BLaER1 (cell line): ENCODE data around the gene FOXC2.
A peak's percentile ranks its signal among the peaks of the same experiment; 100 is the strongest.

Experiments used
- H3K27ac ChIP-seq: shearing (Covaris generic); formaldehyde crosslinking; 2 replicates; pipeline ENCODE4 v1.8.1; 2022
- H3K27me3 ChIP-seq: shearing (Covaris generic); formaldehyde crosslinking; 2 replicates; pipeline ENCODE4 v1.8.1; 2022
- H3K36me3 ChIP-seq: shearing (Covaris generic); formaldehyde crosslinking; 2 replicates; pipeline ENCODE4 v1.8.1; 2022
- H3K4me1 ChIP-seq: shearing (Covaris generic); formaldehyde crosslinking; 2 replicates; pipeline ENCODE4 v1.8.1; 2022
- H3K4me2 ChIP-seq: shearing (Covaris generic); formaldehyde crosslinking; 2 replicates; pipeline ENCODE4 v1.8.1; 2022
- H3K4me3 ChIP-seq: shearing (Covaris generic); formaldehyde crosslinking; 2 replicates; pipeline ENCODE4 v1.8.1; 2022
- H3K9ac ChIP-seq: shearing (Covaris generic); formaldehyde crosslinking; 2 replicates; pipeline ENCODE4 v1.8.1; 2022
- H3K9me3 ChIP-seq: shearing (Covaris generic); formaldehyde crosslinking; 2 replicates; pipeline ENCODE4 v1.8.1; 2022
- H4K20me1 ChIP-seq: shearing (Covaris generic); formaldehyde crosslinking; 2 replicates; pipeline ENCODE4 v1.8.1; 2022
- Cebpa-rat ChIP-seq: shearing (Covaris generic); IDR thresholded peaks from 2 replicates; pipeline ENCODE4 v1.8.1; 2022

Gene FOXC2

GRCh38 chr16:86566601-86566965 is at the start of gene FOXC2:
FOXC2 (plus strand) TSS chr16:86566829; CDS start chr16:86567336, 507 bp downstream.
- Histone ChIP-seq H4K20me1 (peaks cover 23% of the 10 kb centered on the region), H3K4me3 (peak within 1 kb of the TSS; percentile 70), H3K4me2 (peak within 1 kb of the TSS; percentile 94), H3K4me1 (peaks cover 25% of the 10 kb centered on the region), H3K27me3 (peaks cover 78% of the 10 kb centered on the region), H3K27ac (no peak within 1 kb of the TSS), H3K36me3 (no peaks in the 10 kb centered on the region), H3K9me3 (no peaks in the 10 kb centered on the region), H3K9ac (no peak within 1 kb of the TSS)
- TF ChIP-seq Cebpa-rat = no peak

- peaks cover 26% of the 10 kb centered on the region for H3K4me1 ChIP-seq
- H3K9ac ChIP-seq = no peak overlapping the region
- H3K27ac ChIP-seq = no peak overlapping the region
- no peaks in the 10 kb centered on the region for H3K36me3 ChIP-seq
- H3K9me3 ChIP-seq = no peaks in the 10 kb centered on the region; the same call in 1 of the 2 replicates
- peaks cover 77% of the 10 kb centered on the region for H3K27me3 ChIP-seq
- no peak for TF ChIP-seq Cebpa-rat
- peaks cover 79% of the 10 kb centered on the region for H4K20me1 ChIP-seq
- H3K4me3 ChIP-seq = no peak overlapping the region
- H3K4me2 ChIP-seq = no peak overlapping the region
Observed at GRCh38 chr16:86517033-86517432, 49.6 kb upstream of the FOXC2 start.

- Histone ChIP-seq H3K4me2 (no peak overlapping the region), H3K4me1 (peaks cover 30% of the 10 kb centered on the region), H3K9ac (no peak overlapping the region), H4K20me1 (peaks cover 72% of the 10 kb centered on the region), H3K4me3 (no peak overlapping the region), H3K27ac (no peak overlapping the region), H3K9me3 (no peaks in the 10 kb centered on the region; the same call in 1 of the 2 replicates), H3K27me3 (peaks cover 70% of the 10 kb centered on the region), H3K36me3 (no peaks in the 10 kb centered on the region)
- TF ChIP-seq Cebpa-rat = no peak
Observed at GRCh38 chr16:86517652-86518258, 48.9 kb upstream of the FOXC2 start.

- no peak overlapping the region for H3K4me3 ChIP-seq
- H3K4me1 ChIP-seq = peaks cover 30% of the 10 kb centered on the region
- peaks cover 58% of the 10 kb centered on the region for H4K20me1 ChIP-seq
- peaks cover 56% of the 10 kb centered on the region for H3K27me3 ChIP-seq
- no peak overlapping the region for H3K9ac ChIP-seq
- H3K9me3 ChIP-seq = no peaks in the 10 kb centered on the region; the same call in 1 of the 2 replicates
- TF ChIP-seq Cebpa-rat = no peak
- no peak overlapping the region for H3K27ac ChIP-seq
- no peak overlapping the region for H3K4me2 ChIP-seq
- no peaks in the 10 kb centered on the region for H3K36me3 ChIP-seq
Observed at GRCh38 chr16:86519007-86519648, 47.5 kb upstream of the FOXC2 start.

GRCh38 chr16:86519649-86520316 is 46.8 kb upstream of the FOXC2 start:
- peaks cover 50% of the 10 kb centered on the region for H3K27me3 ChIP-seq
- H3K4me3 ChIP-seq = no peak overlapping the region
- H3K4me1 ChIP-seq = peaks cover 30% of the 10 kb centered on the region
- H3K4me2 ChIP-seq = peak overlapping the region; percentile 70
- TF ChIP-seq Cebpa-rat = no peak
- H3K9ac ChIP-seq = no peak overlapping the region
- H3K9me3 ChIP-seq = no peaks in the 10 kb centered on the region; the same call in 1 of the 2 replicates
- H3K27ac ChIP-seq = no peak overlapping the region
- peaks cover 52% of the 10 kb centered on the region for H4K20me1 ChIP-seq
- no peaks in the 10 kb centered on the region for H3K36me3 ChIP-seq

GRCh38 chr16:86520317-86521210 is 46.1 kb upstream of the FOXC2 start:
- no peak overlapping the region for H3K4me3 ChIP-seq
- peak overlapping the region; percentile 6; the same call in 1 of the 2 replicates for H3K9ac ChIP-seq
- H3K36me3 ChIP-seq = no peaks in the 10 kb centered on the region
- H3K4me2 ChIP-seq = peak overlapping the region; percentile 70
- H4K20me1 ChIP-seq = peaks cover 44% of the 10 kb centered on the region
- no peak for TF ChIP-seq Cebpa-rat
- peaks cover 42% of the 10 kb centered on the region for H3K27me3 ChIP-seq
- no peak overlapping the region for H3K27ac ChIP-seq
- peaks cover 30% of the 10 kb centered on the region for H3K4me1 ChIP-seq
- no peaks in the 10 kb centered on the region; the same call in 1 of the 2 replicates for H3K9me3 ChIP-seq

- H3K4me1 ChIP-seq = peaks cover 30% of the 10 kb centered on the region
- no peaks in the 10 kb centered on the region for H3K9me3 ChIP-seq
- no peak overlapping the region for H3K27ac ChIP-seq
- no peak for TF ChIP-seq Cebpa-rat
- H3K9ac ChIP-seq = peak overlapping the region; percentile 6; the same call in 1 of the 2 replicates
- no peak overlapping the region for H3K4me3 ChIP-seq
- peak overlapping the region; percentile 70 for H3K4me2 ChIP-seq
- peaks cover 33% of the 10 kb centered on the region for H3K27me3 ChIP-seq
- no peaks in the 10 kb centered on the region for H3K36me3 ChIP-seq
- peaks cover 35% of the 10 kb centered on the region for H4K20me1 ChIP-seq
Observed at GRCh38 chr16:86521236-86522197, 45.1 kb upstream of the FOXC2 start.

GRCh38 chr16:86522634-86523033 is 44.0 kb upstream of the FOXC2 start:
- Histone ChIP-seq H3K4me2 (no peak overlapping the region), H4K20me1 (peaks cover 23% of the 10 kb centered on the region; the same call in 1 of the 2 replicates), H3K4me3 (no peak overlapping the region), H3K9ac (no peak overlapping the region), H3K36me3 (no peaks in the 10 kb centered on the region), H3K27me3 (peaks cover 21% of the 10 kb centered on the region), H3K4me1 (peaks cover 34% of the 10 kb centered on the region), H3K27ac (no peak overlapping the region), H3K9me3 (no peaks in the 10 kb centered on the region)
- no peak for TF ChIP-seq Cebpa-rat
